Activated naive CD8-positive, alpha-beta T cell treated with anti-CD3 and anti-CD28 coated beads, Interleukin-2, amount 10 ng/mL, durations not matched to agents 7 days and 5 days (primary cell): ENCODE results near the gene RPS14. TPM values are rescaled to one million over a fixed set of nuclear protein-coding genes. Genes with fewer than 3 reads are reported as not detected.
"Not testable (repeated sequence)": the region's sequence is repeated elsewhere in the genome, so short reads cannot be mapped to it uniquely, and the experiment has no call there.

ENCODE experiments used
- ATAC-seq: fragments of 150-1000 bp; cut with Tn5 transposase; one replicate; pipeline ENCODE4 v1.10.0; 2021; ENCODE audit warnings: low read depth, moderate library complexity
- POLR2A ChIA-PET: fragments of 350-600 bp; sonication (Branson Sonifier 250); formaldehyde crosslinking; loops from one replicate; lab custom pipeline; 2021; ENCODE audit warnings: antibody characterized with exemption; lab: Charles Lee
- DNase-seq: peaks from one replicate; pipeline ENCODE4 v3.0.0; 2021
- H3K27ac Mint-ChIP-seq: one replicate; pipeline ENCODE4 v1.8.0; 2022; ENCODE audit warnings: mild to moderate bottlenecking, mixed read lengths
- H3K27me3 Mint-ChIP-seq: one replicate; pipeline ENCODE4 v1.8.0; 2022; ENCODE audit warnings: mild to moderate bottlenecking, moderate library complexity, mixed read lengths
- H3K36me3 Mint-ChIP-seq: one replicate; pipeline ENCODE4 v1.8.0; 2021; ENCODE audit warnings: mild to moderate bottlenecking, mixed read lengths
- H3K4me1 Mint-ChIP-seq: one replicate; pipeline ENCODE4 v1.8.0; 2021; ENCODE audit warnings: mixed read lengths
- H3K4me3 Mint-ChIP-seq: one replicate; pipeline ENCODE4 v1.8.0; 2022; ENCODE audit warnings: mild to moderate bottlenecking, moderate library complexity, mixed read lengths
- H3K9me3 Mint-ChIP-seq: one replicate; pipeline ENCODE4 v1.8.0; 2021; ENCODE audit warnings: mixed read lengths
- total RNA-seq, 2 experiments: library from RNA; stranded (reverse); gene quantifications; one replicate each; pipeline ENCODE4 v1.2.3, GENCODE V29; 2021

RPS14 gene
- total RNA-seq, 2 experiments from 2014 or later, result 2,811 to 2,872 TPM

GRCh38 chr5:150488519-150489359, 39.2 kb upstream of the RPS14 start:
- H3K4me3 Mint-ChIP-seq, result no peak overlapping the region
- no peak overlapping the region for H3K27ac Mint-ChIP-seq
- H3K36me3 Mint-ChIP-seq, result no peaks in the 10 kb centered on the region
- POLR2A ChIA-PET, result no interaction called here
- no peak for DNase-seq
- H3K27me3 Mint-ChIP-seq, result peaks cover 20% of the 10 kb centered on the region
- peaks cover 7% of the 10 kb centered on the region for H3K4me1 Mint-ChIP-seq
- H3K9me3 Mint-ChIP-seq, result no peaks in the 10 kb centered on the region
- no peak for ATAC-seq

DNA sequence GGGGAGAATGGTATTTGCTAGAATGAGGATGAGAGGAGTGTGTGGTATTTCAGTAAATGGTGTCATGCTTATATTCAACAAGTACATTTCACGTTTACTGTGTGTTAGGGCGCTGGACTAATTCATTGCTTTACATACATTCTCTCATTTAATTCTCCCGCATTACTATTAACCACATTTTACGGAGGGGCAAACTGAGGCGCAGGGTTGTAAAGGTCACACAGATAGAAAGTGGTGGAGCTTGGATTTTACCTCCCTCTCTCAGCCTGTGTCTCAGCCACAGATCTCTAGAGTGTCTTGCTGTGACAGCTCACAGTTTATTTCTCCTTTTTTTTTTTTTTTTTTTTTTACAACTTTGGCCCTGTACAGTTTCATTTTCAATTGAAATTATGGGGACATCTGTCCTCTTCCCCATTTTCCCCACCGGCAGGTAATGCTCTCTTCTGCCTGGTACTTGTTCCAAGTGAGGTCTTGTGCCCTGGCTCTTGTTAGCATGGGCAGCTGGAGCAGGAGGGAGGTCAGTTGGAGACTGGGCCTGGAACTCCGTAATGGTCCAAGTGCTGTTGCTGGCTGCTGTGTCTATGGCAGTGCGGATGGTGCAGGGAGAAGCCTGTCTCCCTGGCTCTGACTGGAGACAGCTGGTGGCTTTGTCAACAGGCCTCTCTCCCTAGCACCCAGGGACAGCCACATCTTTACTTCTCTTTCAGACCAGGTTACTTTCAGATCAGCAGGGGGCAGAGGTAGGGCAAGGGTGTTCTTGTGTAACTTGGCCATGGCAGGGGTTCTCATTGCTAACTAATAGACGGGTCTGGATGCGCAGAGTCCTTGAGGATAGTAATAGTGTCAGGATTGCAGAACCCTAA, 37.9 kb upstream of the RPS14 start:
- Mint-ChIP-seq H3K27ac (no peak overlapping the region), H3K36me3 (no peaks in the 10 kb centered on the region), H3K27me3 (peaks cover 22% of the 10 kb centered on the region), H3K4me3 (peak overlapping the region; percentile 51), H3K9me3 (no peaks in the 10 kb centered on the region), H3K4me1 (peaks cover 7% of the 10 kb centered on the region)
- POLR2A ChIA-PET, result no interaction called here
- ATAC-seq (no peak), DNase-seq (no peak)

GRCh38 chr5:150486402-150487198, 37.1 kb upstream of the RPS14 start:
- Mint-ChIP-seq H3K4me3 (peak overlapping the region; percentile 51), H3K4me1 (peaks cover 7% of the 10 kb centered on the region), H3K27ac (no peak overlapping the region), H3K36me3 (no peaks in the 10 kb centered on the region), H3K27me3 (peaks cover 24% of the 10 kb centered on the region), H3K9me3 (no peaks in the 10 kb centered on the region)
- DNase-seq (peak; percentile 80), ATAC-seq (peak; percentile 54)
- POLR2A ChIA-PET, result no interaction called here

DNA sequence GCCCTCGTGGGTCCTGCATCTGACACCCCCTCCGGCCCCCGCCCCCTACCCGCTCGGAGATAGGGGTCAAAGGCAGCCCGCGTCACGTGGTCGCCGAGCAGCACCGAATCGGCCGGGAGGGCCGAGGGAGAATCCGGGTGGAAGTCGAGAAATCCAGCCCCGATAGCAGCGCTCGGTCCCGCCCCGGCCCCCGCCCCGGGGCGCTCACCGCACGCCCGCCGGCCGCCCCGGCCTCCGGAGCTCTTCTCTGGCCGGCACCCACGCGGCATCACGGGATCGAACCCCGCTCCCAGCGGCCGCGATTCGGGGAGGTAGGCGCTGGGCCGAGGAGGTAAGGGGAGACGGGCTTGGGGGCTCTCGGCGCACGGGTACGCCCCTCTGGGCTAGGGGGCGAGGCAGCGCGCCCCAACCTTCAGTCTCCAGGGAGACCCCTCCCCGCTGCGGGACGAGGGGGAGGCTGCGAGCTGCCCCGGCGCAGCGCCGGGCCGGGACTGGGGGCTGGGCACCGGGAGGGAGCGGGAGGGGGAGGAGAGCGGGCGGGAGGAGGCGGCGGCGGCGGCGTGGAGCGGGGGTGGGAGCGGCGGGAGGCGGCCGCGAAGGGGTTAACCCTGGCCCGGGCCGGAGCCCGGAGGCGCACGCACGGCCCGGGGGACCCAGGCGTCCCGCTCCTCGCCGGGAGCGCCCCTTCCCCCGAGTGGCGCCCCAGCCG, 36.3 kb upstream of the RPS14 start:
- Mint-ChIP-seq H3K4me3 (no peak overlapping the region), H3K27me3 (peaks cover 17% of the 10 kb centered on the region), H3K36me3 (no peaks in the 10 kb centered on the region), H3K9me3 (no peaks in the 10 kb centered on the region), H3K4me1 (peaks cover 7% of the 10 kb centered on the region), H3K27ac (no peak overlapping the region)
- ATAC-seq, result peak; percentile 9
- POLR2A ChIA-PET, result no interaction called here
- DNase-seq, result peak; percentile 32

GRCh38 chr5:150484964-150485692, 35.6 kb upstream of the RPS14 start:
- peaks cover 16% of the 10 kb centered on the region for H3K27me3 Mint-ChIP-seq
- H3K4me3 Mint-ChIP-seq, result peak overlapping the region; percentile 62
- peak overlapping the region; percentile 66 for H3K27ac Mint-ChIP-seq
- H3K4me1 Mint-ChIP-seq, result peaks cover 7% of the 10 kb centered on the region
- POLR2A ChIA-PET, result no interaction called here
- no peaks in the 10 kb centered on the region for H3K9me3 Mint-ChIP-seq
- DNase-seq (no peak), ATAC-seq (no peak)
- H3K36me3 Mint-ChIP-seq, result no peaks in the 10 kb centered on the region

DNA sequence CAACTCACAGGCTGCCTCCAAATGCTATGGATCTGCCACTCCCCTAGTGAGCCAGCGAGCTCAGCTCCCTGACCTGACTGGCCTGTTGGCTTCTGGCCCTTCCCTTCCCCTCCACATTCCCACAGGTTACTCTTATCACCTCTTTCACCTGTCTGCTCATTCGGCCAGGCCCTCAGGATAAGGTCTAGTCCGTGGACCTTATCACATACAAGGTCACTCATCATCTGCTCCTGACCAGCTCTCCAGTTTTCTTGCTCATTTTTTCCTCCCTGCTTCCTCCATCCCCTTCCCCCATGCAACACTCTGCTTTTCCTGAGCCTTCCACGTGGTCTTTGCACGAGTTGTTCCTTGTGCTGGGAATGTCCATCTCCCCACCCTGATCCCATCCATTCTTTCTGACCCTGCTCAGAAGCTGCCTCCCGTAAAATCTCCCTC, 32.5 kb upstream of the RPS14 start:
- ATAC-seq (no peak), DNase-seq (no peak)
- H3K27me3 Mint-ChIP-seq, result peaks cover 15% of the 10 kb centered on the region
- H3K9me3 Mint-ChIP-seq, result no peaks in the 10 kb centered on the region
- no peak overlapping the region for H3K27ac Mint-ChIP-seq
- no peaks in the 10 kb centered on the region for H3K36me3 Mint-ChIP-seq
- H3K4me1 Mint-ChIP-seq, result peaks cover 3% of the 10 kb centered on the region
- H3K4me3 Mint-ChIP-seq, result no peak overlapping the region
- POLR2A ChIA-PET, result interaction anchor here (0.7 kb wide), 1 partner anchor 11 kb away, joined by 3 read pairs; no protein-coding TSS in a partner anchor

- Mint-ChIP-seq H3K4me1 (peaks cover 5% of the 10 kb centered on the region), H3K27ac (no peak overlapping the region), H3K36me3 (no peaks in the 10 kb centered on the region), H3K27me3 (peaks cover 18% of the 10 kb centered on the region), H3K9me3 (no peaks in the 10 kb centered on the region), H3K4me3 (no peak overlapping the region)
- DNase-seq (no peak), ATAC-seq (no peak)
- POLR2A ChIA-PET, result interaction anchor here (0.7 kb wide), 1 partner anchor 11 kb away, joined by 3 read pairs; no protein-coding TSS in a partner anchor
Measured at GRCh38 chr5:150481708-150481965, 32.1 kb upstream of the RPS14 start.

- Mint-ChIP-seq H3K27me3 (peaks cover 10% of the 10 kb centered on the region), H3K4me3 (no peak overlapping the region), H3K36me3 (no peaks in the 10 kb centered on the region), H3K27ac (no peak overlapping the region), H3K9me3 (no peaks in the 10 kb centered on the region), H3K4me1 (peaks cover 7% of the 10 kb centered on the region)
- POLR2A ChIA-PET, result no interaction called here
- no peak for ATAC-seq
- DNase-seq, result no peak
Measured at GRCh38 chr5:150479416-150479815, 29.9 kb upstream of the RPS14 start.

GRCh38 chr5:150476568-150476967, 27.0 kb upstream of the RPS14 start:
- H3K4me3 Mint-ChIP-seq, DNase-seq, H3K27me3 Mint-ChIP-seq, H3K4me1 Mint-ChIP-seq, POLR2A ChIA-PET, H3K9me3 Mint-ChIP-seq, H3K27ac Mint-ChIP-seq, ATAC-seq, H3K36me3 Mint-ChIP-seq: not testable (repeated sequence)

GRCh38 chr5:150473673-150474358, 24.3 kb upstream of the RPS14 start:
- peaks cover 5% of the 10 kb centered on the region for H3K27me3 Mint-ChIP-seq
- H3K27ac Mint-ChIP-seq, result no peak overlapping the region
- no peak for DNase-seq
- POLR2A ChIA-PET, result no interaction called here
- H3K36me3 Mint-ChIP-seq, result no peaks in the 10 kb centered on the region
- H3K4me1 Mint-ChIP-seq, result peaks cover 7% of the 10 kb centered on the region
- ATAC-seq, result no peak
- H3K9me3 Mint-ChIP-seq, result no peaks in the 10 kb centered on the region
- no peak overlapping the region for H3K4me3 Mint-ChIP-seq

GRCh38 chr5:150469718-150470469, 20.4 kb upstream of the RPS14 start:
- H3K4me3 Mint-ChIP-seq, result no peak overlapping the region
- H3K27ac Mint-ChIP-seq, result no peak overlapping the region
- H3K4me1 Mint-ChIP-seq, result no peaks in the 10 kb centered on the region
- no peak for ATAC-seq
- DNase-seq, result no peak
- no peaks in the 10 kb centered on the region for H3K27me3 Mint-ChIP-seq
- no peaks in the 10 kb centered on the region for H3K9me3 Mint-ChIP-seq
- H3K36me3 Mint-ChIP-seq, result no peaks in the 10 kb centered on the region
- POLR2A ChIA-PET, result no interaction called here
